SU-DHL-6 (cell line): ENCODE data around the gene EVC2.

Source experiments
- H2AFZ ChIP-seq: fragments of 200-600 bp; sonication (generic); 2 replicates; pipeline ENCODE4 v1.6.1; 2014; ENCODE audit warnings: low read depth, mild to moderate bottlenecking, moderate library complexity, mixed read lengths, antibody characterized with exemption, low read length; ENCODE audit not compliant: severe bottlenecking
- H3F3A ChIP-seq: fragments of 200-600 bp; shearing (Covaris generic); 2 replicates; pipeline ENCODE4 v1.6.0; 2016; ENCODE audit warnings: antibody characterized with exemption, mild to moderate bottlenecking; ENCODE audit not compliant: insufficient read depth
- H3K27ac ChIP-seq: fragments of 200-600 bp; sonication (generic); 2 replicates; pipeline ENCODE4 v1.5.1; 2016; ENCODE audit warnings: low read depth, mild to moderate bottlenecking, low read length, moderate library complexity, mixed read lengths
- H3K27me3 ChIP-seq: fragments of 200-600 bp; sonication (generic), shearing (Covaris generic); 2 replicates; pipeline ENCODE4 v1.6.0; 2014; ENCODE audit warnings: mild to moderate bottlenecking, low read length
- H3K36me3 ChIP-seq: fragments of 200-600 bp; sonication (generic); 2 replicates; pipeline ENCODE4 v1.6.1; 2014; ENCODE audit warnings: mild to moderate bottlenecking, low read length, mixed read lengths
- H3K4me2 ChIP-seq: fragments of 300-600, 200-600 bp; shearing (Covaris generic), sonication (generic); 2 replicates; pipeline ENCODE4 v1.6.0; 2014; ENCODE audit warnings: low read length, low read depth, mild to moderate bottlenecking; ENCODE audit not compliant: poor library complexity, severe bottlenecking
- H3K4me3 ChIP-seq: fragments of 200-600 bp; sonication (generic); 2 replicates; pipeline ENCODE4 v1.5.1; 2014; ENCODE audit warnings: antibody characterized with exemption, low read length, mild to moderate bottlenecking, mixed read lengths; ENCODE audit not compliant: insufficient read depth, poor library complexity, severe bottlenecking
- H3K79me2 ChIP-seq: fragments of 200-600 bp; sonication (generic); 2 replicates; pipeline ENCODE4 v1.6.1; 2014; ENCODE audit warnings: mild to moderate bottlenecking, low read length, moderate library complexity; ENCODE audit not compliant: insufficient read depth
- H3K9ac ChIP-seq: fragments of 200-600 bp; sonication (generic); 2 replicates; pipeline ENCODE4 v1.7.0; 2014; ENCODE audit warnings: mild to moderate bottlenecking, low read length
- H3K9me2 ChIP-seq: fragments of 200-600 bp; sonication (generic); replicated peaks from 2 replicates; pipeline ENCODE4 v1.6.1; 2014; ENCODE audit warnings: low read length; ENCODE audit not compliant: insufficient read depth
- H3K9me3 ChIP-seq: fragments of 200-600 bp; sonication (generic); 2 replicates; pipeline ENCODE4 v1.6.1; 2014; ENCODE audit warnings: low read length, mixed read lengths; ENCODE audit not compliant: insufficient read depth
- H4K20me1 ChIP-seq: fragments of 200-600 bp; sonication (generic); 2 replicates; pipeline ENCODE4 v1.6.1; 2014; ENCODE audit warnings: low read depth, mild to moderate bottlenecking, antibody characterized with exemption, low read length, moderate library complexity, mixed read lengths
- CTCF ChIP-seq: fragments of 200-600 bp; sonication (generic); IDR thresholded peaks from one replicate; pipeline ENCODE4 v1.5.1; 2017; ENCODE audit warnings: antibody characterized with exemption, mild to moderate bottlenecking, low read length, moderate library complexity; ENCODE audit not compliant: insufficient read depth, poor library complexity, severe bottlenecking
- EZH2phosphoT487 ChIP-seq: fragments of 200-600 bp; sonication (generic), shearing (Covaris generic); conservative IDR thresholded peaks from 2 replicates; pipeline ENCODE4 v1.6.1; 2018; ENCODE audit warnings: mild to moderate bottlenecking, antibody characterized with exemption, low read length, moderate library complexity, mixed read lengths

The EVC2 gene

GRCh38 chr4:5563856-5564255 is 144.5 kb downstream of the EVC2 start:
- Histone ChIP-seq H4K20me1 (no peaks in the 10 kb centered on the region), H3K27ac (no peak overlapping the region)

GRCh38 chr4:5562476-5562875 is 145.9 kb downstream of the EVC2 start:
- H3K27ac ChIP-seq = no peak overlapping the region
- no peaks in the 10 kb centered on the region for H3K9me3 ChIP-seq
- no peak overlapping the region for H3K9ac ChIP-seq
- no peaks in the 10 kb centered on the region for H3K9me2 ChIP-seq
- H3K4me2 ChIP-seq = no peak overlapping the region
- TF ChIP-seq CTCF = no peak
- no peak for TF ChIP-seq EZH2phosphoT487
- no peaks in the 10 kb centered on the region for H3K36me3 ChIP-seq
- H3F3A ChIP-seq = no peaks in the 10 kb centered on the region
- H3K4me3 ChIP-seq = no peak overlapping the region
- no peaks in the 10 kb centered on the region for H3K27me3 ChIP-seq
- no peaks in the 10 kb centered on the region for H4K20me1 ChIP-seq
- H2AFZ ChIP-seq = no peak overlapping the region
- H3K79me2 ChIP-seq = no peaks in the 10 kb centered on the region

More at GRCh38 chr4:5563856-5564255, 144.5 kb downstream of the EVC2 start:
- Histone ChIP-seq H3K79me2 (no peaks in the 10 kb centered on the region), H3K36me3 (no peaks in the 10 kb centered on the region), H3K27me3 (no peaks in the 10 kb centered on the region), H3K4me2 (no peak overlapping the region), H3F3A (no peaks in the 10 kb centered on the region), H3K4me3 (no peak overlapping the region), H3K9ac (no peak overlapping the region), H2AFZ (no peak overlapping the region), H3K9me3 (no peaks in the 10 kb centered on the region), H3K9me2 (no peaks in the 10 kb centered on the region)
- no peak for TF ChIP-seq CTCF
- no peak for TF ChIP-seq EZH2phosphoT487

GRCh38 chr4:5561286-5561685 is 147.1 kb downstream of the EVC2 start:
- Histone ChIP-seq H2AFZ (no peak overlapping the region), H3K9me3 (no peaks in the 10 kb centered on the region), H3K9me2 (no peaks in the 10 kb centered on the region), H3K36me3 (no peaks in the 10 kb centered on the region), H3K79me2 (no peaks in the 10 kb centered on the region), H3K4me2 (no peak overlapping the region), H4K20me1 (no peaks in the 10 kb centered on the region), H3K4me3 (no peak overlapping the region), H3K27me3 (no peaks in the 10 kb centered on the region), H3K9ac (no peak overlapping the region), H3F3A (no peaks in the 10 kb centered on the region), H3K27ac (no peak overlapping the region)
- TF ChIP-seq EZH2phosphoT487 (no peak), CTCF (no peak)

- no peaks in the 10 kb centered on the region for H3F3A ChIP-seq
- H3K4me2 ChIP-seq = no peak overlapping the region
- no peak overlapping the region for H3K9ac ChIP-seq
- no peak overlapping the region for H3K27ac ChIP-seq
- H2AFZ ChIP-seq = no peak overlapping the region
- H3K36me3 ChIP-seq = no peaks in the 10 kb centered on the region
- TF ChIP-seq EZH2phosphoT487 (no peak), CTCF (no peak)
- H3K4me3 ChIP-seq = no peak overlapping the region
- H4K20me1 ChIP-seq = no peaks in the 10 kb centered on the region
- no peaks in the 10 kb centered on the region for H3K79me2 ChIP-seq
- H3K9me2 ChIP-seq = no peaks in the 10 kb centered on the region
- no peaks in the 10 kb centered on the region for H3K9me3 ChIP-seq
- no peaks in the 10 kb centered on the region for H3K27me3 ChIP-seq
These were observed 149.9 kb downstream of the EVC2 start for GRCh38 chr4:5558502-5558901.
